ENCODE results near the gene UFD1. TPM values are rescaled to one million over a fixed set of nuclear protein-coding genes. Genes with fewer than 3 reads are reported as not detected.

Gene UFD1
- total RNA-seq, 2 experiments from 2014 or later = 68.5 to 77.4 TPM

- no peak overlapping the region for H3K27ac Mint-ChIP-seq
- H3K4me3 Mint-ChIP-seq = no peak overlapping the region
- H3K9me3 ChIP-seq (ENCODE audit: control insufficient read depth in 1 of 2, insufficient read depth in 1 of 2, low read length in 2 of 2) = no peaks in the 10 kb centered on the region
- H3K27ac ChIP-seq (ENCODE audit: low read depth in 1 of 2, low read length in 2 of 2) = no peak overlapping the region
- ChIA-PET CTCF (no interaction called here), POLR2A (interaction anchor here (1.2 kb wide), 1 partner anchor 8 kb away, joined by 3 read pairs; no protein-coding TSS in a partner anchor)
- DNase-seq (peak in 1 of 14 experiments; percentile 7), ATAC-seq (ENCODE audit: poor library complexity) (no peak)
- peaks cover 36% of the 10 kb centered on the region for H3K36me3 Mint-ChIP-seq (ENCODE audit: low read depth)
- H3K4me1 ChIP-seq (ENCODE audit: insufficient read depth, low read length) = peaks cover 13% of the 10 kb centered on the region
- no peaks in the 10 kb centered on the region for H3K27me3 Mint-ChIP-seq
- H3K4me1 Mint-ChIP-seq (ENCODE audit: low read depth) = peaks cover 35% of the 10 kb centered on the region
- no peaks in the 10 kb centered on the region for H3K27me3 ChIP-seq (ENCODE audit: control insufficient read depth in 1 of 2, insufficient read depth in 2 of 2, low read length in 2 of 2)
- TF ChIP-seq CTCF (IDR thresholded peaks at IDR 0.05) = no peak
- peaks cover 29% of the 10 kb centered on the region for H3K36me3 ChIP-seq (ENCODE audit: insufficient read depth, low read length)
- intact Hi-C loops (cut with DNase I, micrococcal nuclease) = no loop called here
- no peaks in the 10 kb centered on the region for H3K9me3 Mint-ChIP-seq
- H3K4me3 ChIP-seq (ENCODE audit: low read length) = no peak overlapping the region
Measured at GRCh38 chr22:19412923-19413322, 66.1 kb downstream of the UFD1 start.

GRCh38 chr22:19412478-19412877 is 66.5 kb downstream of the UFD1 start:
- H3K4me3 ChIP-seq (ENCODE audit: low read length) = no peak overlapping the region
- peaks cover 13% of the 10 kb centered on the region for H3K4me1 ChIP-seq (ENCODE audit: insufficient read depth, low read length)
- no peaks in the 10 kb centered on the region for H3K9me3 Mint-ChIP-seq
- no peak for TF ChIP-seq CTCF (IDR thresholded peaks at IDR 0.05)
- no peak overlapping the region for H3K27ac ChIP-seq (ENCODE audit: low read depth in 1 of 2, low read length in 2 of 2)
- intact Hi-C loops (cut with DNase I, micrococcal nuclease) = no loop called here
- H3K27ac Mint-ChIP-seq = no peak overlapping the region
- DNase-seq (no peak), ATAC-seq (ENCODE audit: poor library complexity) (no peak)
- H3K27me3 ChIP-seq (ENCODE audit: control insufficient read depth in 1 of 2, insufficient read depth in 2 of 2, low read length in 2 of 2) = no peaks in the 10 kb centered on the region
- peaks cover 34% of the 10 kb centered on the region for H3K36me3 ChIP-seq (ENCODE audit: insufficient read depth, low read length)
- H3K4me1 Mint-ChIP-seq (ENCODE audit: low read depth) = peaks cover 32% of the 10 kb centered on the region
- ChIA-PET POLR2A (interaction anchor here (1.2 kb wide), 1 partner anchor 8 kb away, joined by 3 read pairs; no protein-coding TSS in a partner anchor), CTCF (no interaction called here)
- no peak overlapping the region for H3K4me3 Mint-ChIP-seq
- H3K36me3 Mint-ChIP-seq (ENCODE audit: low read depth) = peaks cover 40% of the 10 kb centered on the region
- H3K27me3 Mint-ChIP-seq = no peaks in the 10 kb centered on the region
- H3K9me3 ChIP-seq (ENCODE audit: control insufficient read depth in 1 of 2, insufficient read depth in 1 of 2, low read length in 2 of 2) = no peaks in the 10 kb centered on the region

- Histone ChIP-seq H3K27ac (ENCODE audit: low read depth in 1 of 2, low read length in 2 of 2) (no peak overlapping the region), H3K36me3 (ENCODE audit: insufficient read depth, low read length) (peaks cover 42% of the 10 kb centered on the region), H3K4me3 (ENCODE audit: low read length) (no peak overlapping the region), H3K27me3 (ENCODE audit: control insufficient read depth in 1 of 2, insufficient read depth in 2 of 2, low read length in 2 of 2) (no peaks in the 10 kb centered on the region), H3K9me3 (ENCODE audit: control insufficient read depth in 1 of 2, insufficient read depth in 1 of 2, low read length in 2 of 2) (no peaks in the 10 kb centered on the region), H3K4me1 (ENCODE audit: insufficient read depth, low read length) (peaks cover 9% of the 10 kb centered on the region)
- peaks cover 49% of the 10 kb centered on the region for H3K36me3 Mint-ChIP-seq (ENCODE audit: low read depth)
- TF ChIP-seq CTCF (IDR thresholded peaks at IDR 0.05) = no peak
- POLR2A ChIA-PET = interaction anchor here (1.2 kb wide), 1 partner anchor 9 kb away, joined by 3 read pairs; no protein-coding TSS in a partner anchor
- no peaks in the 10 kb centered on the region for H3K9me3 Mint-ChIP-seq
- H3K27ac Mint-ChIP-seq = no peak overlapping the region
- no peak overlapping the region for H3K4me3 Mint-ChIP-seq
- intact Hi-C loops (cut with DNase I, micrococcal nuclease) = no loop called here
- ATAC-seq (ENCODE audit: poor library complexity) (no peak), DNase-seq (peak in 1 of 14 experiments; percentile 25)
- peaks cover 32% of the 10 kb centered on the region for H3K4me1 Mint-ChIP-seq (ENCODE audit: low read depth)
- H3K27me3 Mint-ChIP-seq = no peaks in the 10 kb centered on the region
- CTCF ChIA-PET = no interaction called here
Measured at GRCh38 chr22:19411690-19412045, 67.3 kb downstream of the UFD1 start.

All from CD4-positive, alpha-beta T cell (primary cell).